Ishikawa (cell line): Measurements from ENCODE around the gene PSG6.

ENCODE experiments used
- EGR1 ChIP-seq: IDR thresholded peaks from 2 replicates; pipeline ENCODE4 v1.6.1; 2012
- EP300 ChIP-seq: IDR thresholded peaks from 2 replicates; pipeline ENCODE4 v1.6.1; 2012; ENCODE audit warnings: borderline replicate concordance
- NFIC ChIP-seq: IDR thresholded peaks from 2 replicates; pipeline ENCODE4 v1.6.1; 2012
- RAD21 ChIP-seq: IDR thresholded peaks from 2 replicates; pipeline ENCODE4 v1.6.1; 2012; ENCODE audit warnings: low read depth
- TCF12 ChIP-seq: IDR thresholded peaks from 2 replicates; pipeline ENCODE4 v1.6.1; 2012; ENCODE audit warnings: low read depth
- TEAD4 ChIP-seq: IDR thresholded peaks from 2 replicates; pipeline ENCODE4 v1.6.1; 2012
- ZBTB7A ChIP-seq: IDR thresholded peaks from 2 replicates; pipeline ENCODE4 v1.6.1; 2012; ENCODE audit warnings: low read depth

GRCh38 chr19:42872608-42873007, 45.1 kb downstream of the PSG6 start:
- TF ChIP-seq EGR1 (no peak), TCF12 (no peak), ZBTB7A (no peak), NFIC (no peak), TEAD4 (no peak), EP300 (no peak), RAD21 (no peak)
